B cell (primary cell): ENCODE results near the gene CACNA1D. TPM values are rescaled to one million over a fixed set of nuclear protein-coding genes. Genes with fewer than 3 reads are reported as not detected.

Experiments
- ATAC-seq: fragments of 200-7000 bp; cut with Tn5 transposase; one replicate; pipeline ENCODE4 v1.10.0; 2021; ENCODE audit warnings: low read depth, mild to moderate bottlenecking, moderate number of reproducible peaks, moderate library complexity
- CTCF ChIA-PET: fragments of 350-600 bp; sonication (Branson Sonifier 250); formaldehyde crosslinking; loops from one replicate; lab custom pipeline; 2021; ENCODE audit warnings: antibody characterized with exemption, inconsistent platforms; lab: Charles Lee
- POLR2A ChIA-PET: fragments of 350-600 bp; sonication (Branson Sonifier 250); formaldehyde crosslinking; loops from one replicate; lab custom pipeline; 2021; ENCODE audit warnings: antibody characterized with exemption; lab: Charles Lee
- DNase-seq: peaks from one replicate; pipeline ENCODE4 v3.0.0; 2013
- H2AFZ ChIP-seq: 2 replicates; pipeline ENCODE4 v1.6.1; 2012; ENCODE audit warnings: mild to moderate bottlenecking, low read depth, low read length; ENCODE audit not compliant: insufficient read depth, poor library complexity, severe bottlenecking
- H3K27ac ChIP-seq, 2 donors: 1 replicate in 1 of 2; 2 replicates in 1 of 2; pipeline ENCODE4 v1.5.1; 2012 to 2013; ENCODE audit warnings: low read length in 2 of 2, mild to moderate bottlenecking in 2 of 2, moderate library complexity in 1 of 2
- H3K27me3 ChIP-seq, 4 experiments: fragments of 200-600 bp in 1 of 4; sonication (generic) in 1 of 4; replicated peaks in 1 of 4; 1 replicate in 2 of 4; 2 replicates in 2 of 4; pipeline versions ENCODE4 v1.6.1 to v1.7.0; 2013 to 2016; ENCODE audit warnings: low read length in 3 of 4, mild to moderate bottlenecking in 2 of 4, mixed read lengths in 1 of 4, moderate library complexity in 1 of 4; ENCODE audit not compliant: insufficient read depth in 4 of 4, control insufficient read depth in 3 of 4; ENCODE audit errors: control extremely low read depth in 1 of 4
- H3K36me3 ChIP-seq, 2 experiments: replicated peaks in 1 of 2; 1 replicate in 1 of 2; 2 replicates in 1 of 2; pipeline versions ENCODE4 v1.6.1 to v1.7.1; 2013; ENCODE audit warnings: low read length in 1 of 2; ENCODE audit not compliant: insufficient read depth in 2 of 2, control insufficient read depth in 1 of 2; ENCODE audit errors: control extremely low read depth in 1 of 2, extremely low read depth in 1 of 2
- H3K4me1 ChIP-seq, 2 donors: fragments of 200-600 bp in 1 of 2; sonication (generic) in 1 of 2; 1 replicate in 1 of 2; 2 replicates in 1 of 2; pipeline versions ENCODE4 v1.5.1 to v1.6.1; 2013 to 2017; ENCODE audit warnings: low read length in 2 of 2; ENCODE audit not compliant: control insufficient read depth in 2 of 2, insufficient read depth in 2 of 2
- H3K4me2 ChIP-seq: replicated peaks from 2 replicates; pipeline ENCODE3; 2012; ENCODE audit warnings: mild to moderate bottlenecking, low read depth, low read length; ENCODE audit not compliant: poor library complexity, severe bottlenecking
- H3K4me3 ChIP-seq, 5 experiments: fragments of 200-600 bp in 1 of 5; sonication (generic) in 1 of 5; 1 replicate in 3 of 5; 2 replicates in 2 of 5; pipeline versions ENCODE4 v1.5.1 to v1.7.0; 2011 to 2016; ENCODE audit warnings: low read length in 4 of 5, mild to moderate bottlenecking in 4 of 5, low read depth in 2 of 5, control low read depth in 1 of 5, moderate library complexity in 1 of 5; ENCODE audit not compliant: insufficient read depth in 1 of 5; ENCODE audit errors: control extremely low read depth in 1 of 5, extremely low read depth in 1 of 5
- H3K79me2 ChIP-seq: fragments of 200-600 bp; sonication (generic); one replicate; pipeline ENCODE4 v1.6.0; 2016; ENCODE audit warnings: low read length; ENCODE audit not compliant: control insufficient read depth, insufficient read depth
- H3K9ac ChIP-seq: fragments of 200-600 bp; sonication (generic); 2 replicates; pipeline ENCODE4 v1.6.1; 2017; ENCODE audit warnings: mild to moderate bottlenecking, low read length, moderate library complexity
- H3K9me3 ChIP-seq, 3 donors: one replicate each; pipeline versions ENCODE4 v1.6.1 to v1.7.1; 2013; ENCODE audit warnings: low read length in 2 of 3; ENCODE audit not compliant: control insufficient read depth in 2 of 3, insufficient read depth in 1 of 3; ENCODE audit errors: control extremely low read depth in 1 of 3
- H4K20me1 ChIP-seq: 2 replicates; pipeline ENCODE4 v1.6.0; 2012; ENCODE audit warnings: mild to moderate bottlenecking, low read length; ENCODE audit not compliant: insufficient read depth, control insufficient read depth, poor library complexity, severe bottlenecking
- H3K27ac Mint-ChIP-seq: one replicate; pipeline ENCODE4 v1.8.0; 2021; ENCODE audit warnings: mixed read lengths
- H3K27me3 Mint-ChIP-seq: one replicate; pipeline ENCODE4 v1.8.0; 2021; ENCODE audit warnings: mixed read lengths
- H3K4me1 Mint-ChIP-seq: one replicate; pipeline ENCODE4 v1.8.0; 2021; ENCODE audit warnings: mixed read lengths
- H3K4me3 Mint-ChIP-seq: one replicate; pipeline ENCODE4 v1.8.0; 2021; ENCODE audit warnings: mixed read lengths
- H3K9me3 Mint-ChIP-seq: one replicate; pipeline ENCODE4 v1.8.0; 2022; ENCODE audit warnings: mixed read lengths; ENCODE audit not compliant: insufficient read depth
- EZH2 ChIP-seq: IDR thresholded peaks from 2 replicates; pipeline ENCODE4 v1.6.1; 2012; ENCODE audit warnings: borderline replicate concordance, low read depth, mild to moderate bottlenecking, moderate library complexity, low read length; ENCODE audit not compliant: insufficient read depth, poor library complexity, severe bottlenecking
- WGBS: methylation state at CpG from one replicate; pipeline ENCODE4 v1.1.5; 2013; ENCODE audit warnings: missing lambda C conversion rate; ENCODE audit not compliant: insufficient coverage; 5-methylcytosine and 5-hydroxymethylcytosine counted together
- intact Hi-C: fragments of 100-400 bp; cut with micrococcal nuclease; formaldehyde crosslinking; loops from one replicate; pipeline ENCODE4 v1.10.0; 2022
- polyA plus RNA-seq: library from polyadenylated mRNA; depleted of rRNA; stranded (reverse); fragments of >200 nt; gene quantifications from 2 replicates; pipeline ENCODE4 v1.2.3, GENCODE V29; 2012
- total RNA-seq, 2 donors: library from RNA; stranded (reverse); fragments of 120-200 nt in 1 of 2; gene quantifications; 1 replicate in 1 of 2; 2 replicates in 1 of 2; pipeline versions ENCODE4 v1.2.3 to v1.2.4, GENCODE V29; 2013 to 2022
- TF ChIP-seq, protein P1 (sequence below): fragments of 200-600 bp; IDR thresholded peaks from one replicate; pipeline ENCODE4 v1.8.0; 2022; ENCODE audit warnings: antibody characterized with exemption, mild to moderate bottlenecking

The CACNA1D gene
- total and polyA plus RNA-seq, 2 donors (not counting 1 experiment from before 2014, with no cell fraction given): 0.06 to 0.07 TPM

DNA sequence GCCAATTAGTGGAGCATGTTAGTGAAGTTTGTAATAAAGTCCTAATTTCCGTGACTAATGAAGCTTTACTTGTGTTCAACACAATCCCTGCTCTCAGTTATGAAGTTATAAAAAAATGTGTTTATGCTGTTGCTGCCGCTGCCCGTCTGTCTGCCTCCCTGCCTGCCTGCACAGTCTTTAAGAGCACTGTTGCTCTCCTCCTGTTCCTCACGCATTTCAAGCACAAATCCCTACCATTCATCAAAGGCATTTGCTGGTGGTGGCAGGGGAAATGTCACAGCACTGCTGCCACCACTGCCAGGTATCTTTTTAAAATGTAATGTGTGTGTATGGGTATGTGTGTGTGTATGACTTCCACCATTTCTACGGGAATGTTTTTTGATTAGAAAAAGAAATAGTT is 58.8 kb downstream of the CACNA1D start:
- Mint-ChIP-seq H3K27me3 (no peaks in the 10 kb centered on the region), H3K4me3 (no peak overlapping the region), H3K27ac (no peak overlapping the region), H3K9me3 (no peaks in the 10 kb centered on the region), H3K4me1 (peaks cover 15% of the 10 kb centered on the region)
- intact Hi-C loops: no loop called here
- Histone ChIP-seq H3K9me3 (peaks cover 0 to 1% (median 0%) of the 10 kb centered on the region in 3 donors), H3K4me1 (peaks cover 0 to 8% of the 10 kb centered on the region in 2 donors), H3K4me3 (no peak overlapping the region), H2AFZ (no peak overlapping the region), H3K4me2 (no peak overlapping the region), H3K27ac (no peak overlapping the region), H4K20me1 (no peaks in the 10 kb centered on the region), H3K9ac (no peak overlapping the region), H3K27me3 (no peaks in the 10 kb centered on the region), H3K36me3 (no peaks in the 10 kb centered on the region), H3K79me2 (no peaks in the 10 kb centered on the region)
- CTCF ChIA-PET: no interaction called here
- ATAC-seq (no peak), DNase-seq (no peak)
- WGBS: no CpG with 5 or more reads among the region's 5 CpGs
- POLR2A ChIA-PET: no interaction called here
- TF ChIP-seq EZH2: no peak
- TF ChIP-seq, protein P1, sequence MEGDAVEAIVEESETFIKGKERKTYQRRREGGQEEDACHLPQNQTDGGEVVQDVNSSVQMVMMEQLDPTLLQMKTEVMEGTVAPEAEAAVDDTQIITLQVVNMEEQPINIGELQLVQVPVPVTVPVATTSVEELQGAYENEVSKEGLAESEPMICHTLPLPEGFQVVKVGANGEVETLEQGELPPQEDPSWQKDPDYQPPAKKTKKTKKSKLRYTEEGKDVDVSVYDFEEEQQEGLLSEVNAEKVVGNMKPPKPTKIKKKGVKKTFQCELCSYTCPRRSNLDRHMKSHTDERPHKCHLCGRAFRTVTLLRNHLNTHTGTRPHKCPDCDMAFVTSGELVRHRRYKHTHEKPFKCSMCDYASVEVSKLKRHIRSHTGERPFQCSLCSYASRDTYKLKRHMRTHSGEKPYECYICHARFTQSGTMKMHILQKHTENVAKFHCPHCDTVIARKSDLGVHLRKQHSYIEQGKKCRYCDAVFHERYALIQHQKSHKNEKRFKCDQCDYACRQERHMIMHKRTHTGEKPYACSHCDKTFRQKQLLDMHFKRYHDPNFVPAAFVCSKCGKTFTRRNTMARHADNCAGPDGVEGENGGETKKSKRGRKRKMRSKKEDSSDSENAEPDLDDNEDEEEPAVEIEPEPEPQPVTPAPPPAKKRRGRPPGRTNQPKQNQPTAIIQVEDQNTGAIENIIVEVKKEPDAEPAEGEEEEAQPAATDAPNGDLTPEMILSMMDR: no peak

DNA sequence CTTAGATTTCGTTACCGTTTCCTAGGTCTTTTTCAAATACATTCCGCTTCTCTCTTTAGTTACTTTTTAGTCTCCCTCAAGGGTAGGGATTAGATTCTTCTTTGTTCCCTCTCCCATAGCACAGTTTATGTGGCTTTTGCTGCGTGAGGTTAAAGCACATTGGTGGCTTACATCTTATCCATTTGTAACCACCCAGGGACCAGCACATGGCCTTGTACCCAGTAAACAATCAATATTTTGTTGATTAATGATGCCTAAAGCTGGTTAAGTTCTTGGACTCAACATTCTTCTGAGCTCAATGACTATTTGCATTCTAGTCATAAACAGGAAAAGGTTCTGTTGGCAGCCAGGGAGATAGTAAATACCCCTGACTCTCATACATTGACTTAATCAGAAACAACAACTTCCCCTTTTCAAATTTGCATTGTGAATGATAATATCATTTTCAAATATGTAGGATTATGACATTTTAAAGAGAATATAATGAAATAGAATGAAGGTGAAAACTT is 60.2 kb downstream of the CACNA1D start:
- no peaks in the 10 kb centered on the region for H3K79me2 ChIP-seq
- ATAC-seq (peak; percentile 72), DNase-seq (peak; percentile 47)
- no peaks in the 10 kb centered on the region for H4K20me1 ChIP-seq
- H3K36me3 ChIP-seq: no peaks in the 10 kb centered on the region
- H3K9me3 ChIP-seq: peaks cover 0 to 2% (median 1%) of the 10 kb centered on the region in 3 donors
- Mint-ChIP-seq H3K27ac (peak overlapping the region; percentile 78), H3K27me3 (no peaks in the 10 kb centered on the region), H3K9me3 (no peaks in the 10 kb centered on the region), H3K4me3 (peak overlapping the region; percentile 27), H3K4me1 (peaks cover 15% of the 10 kb centered on the region)
- peak overlapping the region; percentile 11 for H3K9ac ChIP-seq
- POLR2A ChIA-PET: no interaction called here
- no CpG with 5 or more reads among the region's 4 CpGs for WGBS
- CTCF ChIA-PET: no interaction called here
- peak overlapping the region; percentile 36 for H3K4me2 ChIP-seq
- peaks cover 0 to 8% of the 10 kb centered on the region in 2 donors for H3K4me1 ChIP-seq
- no peak for TF ChIP-seq EZH2
- TF ChIP-seq, protein P1: no peak
- peak overlapping the region; percentile 0 for H2AFZ ChIP-seq
- H3K27ac ChIP-seq: peak overlapping the region; percentile 43 to 51
- intact Hi-C loops: no loop called here
- no peaks in the 10 kb centered on the region for H3K27me3 ChIP-seq
- peak overlapping the region in 1 of 5 experiments; percentile 20 for H3K4me3 ChIP-seq
